Esophagus muscularis mucosa (tissue), 4 donors: ENCODE results near the gene IGF1R. TPM values are rescaled to one million over a fixed set of nuclear protein-coding genes. Genes with fewer than 3 reads are reported as not detected.

Experiments used
- DNase-seq: peaks from one replicate; pipeline ENCODE4 v3.0.0-alpha.2; 2017; ENCODE audit errors: extremely low spot score
- H3K27ac ChIP-seq, 4 donors: fragments of 200-600 bp; sonication (generic); replicated peaks in 1 of 4; 1 replicate in 3 of 4; 2 replicates in 1 of 4; pipeline ENCODE4 v1.5.1; 2016 to 2019; ENCODE audit warnings: mild to moderate bottlenecking in 1 of 4
- H3K27me3 ChIP-seq, 4 donors: fragments of 200-600 bp; sonication (generic); one replicate each; pipeline versions ENCODE4 v1.5.1 to v1.6.0; 2016 to 2019
- H3K36me3 ChIP-seq, 4 donors: fragments of 200-600 bp; sonication (generic); one replicate each; pipeline ENCODE4 v1.5.1; 2016 to 2019
- H3K4me1 ChIP-seq, 4 donors: fragments of 200-600 bp; sonication (generic); one replicate each; pipeline ENCODE4 v1.5.1; 2016 to 2019
- H3K4me3 ChIP-seq, 4 donors: fragments of 200-600 bp; sonication (generic); 1 replicate in 2 of 4; 2 replicates in 2 of 4; pipeline ENCODE4 v1.5.1; 2016 to 2019; ENCODE audit warnings: mild to moderate bottlenecking in 4 of 4, moderate library complexity in 1 of 4
- H3K9me3 ChIP-seq, 4 donors: fragments of 200-600 bp; sonication (generic); 1 replicate in 3 of 4; 2 replicates in 1 of 4; pipeline ENCODE4 v1.5.1; 2016 to 2019
- CTCF ChIP-seq, 3 experiments: fragments of 200-600 bp in 2 of 3; fragments of 450-650 bp in 1 of 3; sonication (generic) in 2 of 3; IDR thresholded peaks; one replicate each; pipeline ENCODE4 v1.5.1; 2017 to 2019; ENCODE audit warnings: antibody characterized with exemption in 3 of 3, mild to moderate bottlenecking in 2 of 3, moderate library complexity in 1 of 3
- EP300 ChIP-seq: sonication (generic); formaldehyde crosslinking; IDR thresholded peaks from one replicate; pipeline ENCODE4 v1.6.1; 2017; ENCODE audit warnings: antibody characterized with exemption
- POLR2A ChIP-seq: fragments of 450-650 bp; IDR thresholded peaks from one replicate; pipeline ENCODE4 v1.6.1; 2017; ENCODE audit warnings: antibody characterized with exemption, moderate library complexity, mild to moderate bottlenecking, low read depth
- POLR2AphosphoS5 ChIP-seq, 2 donors: sonication (generic); formaldehyde crosslinking; IDR thresholded peaks; one replicate each; pipeline ENCODE4 v1.6.1; 2017; ENCODE audit warnings: antibody characterized with exemption in 2 of 2
- WGBS: methylation state at CpG from one replicate; pipeline ENCODE4 v1.1.5; 2018; 5-methylcytosine and 5-hydroxymethylcytosine counted together
- intact Hi-C: fragments of 100-400 bp; cut with DNase I; formaldehyde crosslinking; loops from one replicate; pipeline ENCODE4 v1.15.1; 2023
- total RNA-seq, 4 donors: library from RNA; depleted of rRNA; stranded (reverse); fragments of >200 nt; gene quantifications; one replicate each; pipeline versions ENCODE4 v1.1.0 to v1.2.1, GENCODE V29; 2016

Gene IGF1R
- total RNA-seq, 4 donors from 2014 or later, result 33.6 to 95.3 (median 49.7) TPM

- Histone ChIP-seq H3K9me3 (peaks cover 0 to 11% (median 0%) of the 10 kb centered on the region in 4 donors), H3K4me1 (peaks cover 21 to 26% (median 22%) of the 10 kb centered on the region in 4 donors), H3K27ac (no peak overlapping the region), H3K27me3 (no peaks in the 10 kb centered on the region), H3K36me3 (peaks cover 47 to 74% (median 66%) of the 10 kb centered on the region in 4 donors), H3K4me3 (no peak overlapping the region)
- WGBS, result 90% methylated on average over 15 of the region's 22 CpGs
- no peak for TF ChIP-seq POLR2AphosphoS5 (IDR thresholded peaks at IDR 0.05)
- no peak for TF ChIP-seq CTCF (IDR thresholded peaks at IDR 0.05)
- no peak for TF ChIP-seq POLR2A
- no peak for TF ChIP-seq EP300
- DNase-seq, result no peak
- intact Hi-C loops, result loop anchor here (5.0 kb wide), 1 partner anchor 98 kb away; no protein-coding TSS in a partner anchor
These were observed 310.7 kb downstream of the IGF1R start for GRCh38 chr15:98958918-98959639.

GRCh38 chr15:98959640-98960007, 311.3 kb downstream of the IGF1R start:
- intact Hi-C loops, result loop anchor here (5.0 kb wide), 1 partner anchor 98 kb away; no protein-coding TSS in a partner anchor
- Histone ChIP-seq H3K27me3 (no peaks in the 10 kb centered on the region), H3K36me3 (peaks cover 47 to 74% (median 66%) of the 10 kb centered on the region in 4 donors), H3K4me3 (no peak overlapping the region), H3K27ac (no peak overlapping the region), H3K4me1 (peaks cover 16 to 21% (median 17%) of the 10 kb centered on the region in 4 donors), H3K9me3 (peaks cover 0 to 11% (median 0%) of the 10 kb centered on the region in 4 donors)
- no peak for DNase-seq
- TF ChIP-seq CTCF (IDR thresholded peaks at IDR 0.05) (no peak), POLR2AphosphoS5 (IDR thresholded peaks at IDR 0.05) (no peak)
- WGBS, result 94% methylated on average over 3 of the region's 3 CpGs

- intact Hi-C loops, result no loop called here
These were observed 312.3 kb downstream of the IGF1R start for GRCh38 chr15:98960555-98961050.

GRCh38 chr15:98963444-98963843, 315.1 kb downstream of the IGF1R start:
- H3K4me3 ChIP-seq, result no peak overlapping the region
- peaks cover 31 to 48% (median 42%) of the 10 kb centered on the region in 4 donors for H3K36me3 ChIP-seq
- intact Hi-C loops, result no loop called here
- H3K27me3 ChIP-seq, result no peaks in the 10 kb centered on the region
- TF ChIP-seq EP300 (no peak), POLR2AphosphoS5 (IDR thresholded peaks at IDR 0.05) (no peak), POLR2A (no peak), CTCF (IDR thresholded peaks at IDR 0.05) (no peak)
- DNase-seq, result no peak
- WGBS, result 93% methylated on average over 8 of the region's 8 CpGs
- H3K9me3 ChIP-seq, result peaks cover 0 to 11% (median 0%) of the 10 kb centered on the region in 4 donors
- H3K27ac ChIP-seq, result no peak overlapping the region
- peaks cover 0 to 4% (median 0%) of the 10 kb centered on the region in 4 donors for H3K4me1 ChIP-seq

More at GRCh38 chr15:98960555-98961050, 312.3 kb downstream of the IGF1R start:
- 95% methylated on average over 20 of the region's 21 CpGs for WGBS
- peaks cover 47 to 74% (median 66%) of the 10 kb centered on the region in 4 donors for H3K36me3 ChIP-seq
- peaks cover 7 to 15% (median 7%) of the 10 kb centered on the region in 4 donors for H3K4me1 ChIP-seq
- TF ChIP-seq CTCF (IDR thresholded peaks at IDR 0.05), result no peak
- no peak for TF ChIP-seq EP300
- TF ChIP-seq POLR2A, result no peak
- TF ChIP-seq POLR2AphosphoS5 (IDR thresholded peaks at IDR 0.05), result no peak
- H3K27ac ChIP-seq, result no peak overlapping the region
- no peaks in the 10 kb centered on the region for H3K27me3 ChIP-seq
- DNase-seq, result no peak
- H3K9me3 ChIP-seq, result peaks cover 0 to 11% (median 0%) of the 10 kb centered on the region in 4 donors
- H3K4me3 ChIP-seq, result no peak overlapping the region
